H9 (cell line): ENCODE data around the gene OR10J1. TPM values are rescaled to one million over a fixed set of nuclear protein-coding genes. Genes with fewer than 3 reads are reported as not detected.

Experiments
- DNase-seq: peaks from one replicate; pipeline ENCODE4 v3.0.0-alpha.2; 2017
- H2AFZ ChIP-seq: one replicate; pipeline ENCODE4 v1.6.1; 2013; ENCODE audit warnings: mild to moderate bottlenecking, low read length, control low read depth, moderate library complexity
- H2AK5ac ChIP-seq: 2 replicates; pipeline ENCODE4 v1.6.1; 2013; ENCODE audit warnings: low read length, control low read depth, mixed read lengths; ENCODE audit not compliant: insufficient read length
- H2BK120ac ChIP-seq: one replicate; pipeline ENCODE4 v1.6.1; 2013; ENCODE audit warnings: low read depth, mild to moderate bottlenecking, low read length, control low read depth, inconsistent platforms; ENCODE audit not compliant: poor library complexity, severe bottlenecking
- H2BK12ac ChIP-seq: 2 replicates; pipeline ENCODE4 v1.6.1; 2013; ENCODE audit warnings: low read length, control low read depth, mixed read lengths, low read depth; ENCODE audit not compliant: insufficient read length
- H2BK15ac ChIP-seq: 2 replicates; pipeline ENCODE4 v1.6.1; 2013; ENCODE audit warnings: low read depth, low read length, control low read depth
- H2BK20ac ChIP-seq: one replicate; pipeline ENCODE4 v1.6.1; 2013; ENCODE audit warnings: low read depth, mild to moderate bottlenecking, low read length, control low read depth, inconsistent platforms; ENCODE audit not compliant: poor library complexity, severe bottlenecking
- H2BK5ac ChIP-seq: 2 replicates; pipeline ENCODE4 v1.6.1; 2013; ENCODE audit warnings: low read length, control low read depth, mixed read lengths; ENCODE audit not compliant: insufficient read length
- H3K14ac ChIP-seq: 2 replicates; pipeline ENCODE4 v1.6.1; 2013; ENCODE audit warnings: low read length, control low read depth; ENCODE audit not compliant: insufficient read depth
- H3K18ac ChIP-seq: 2 replicates; pipeline ENCODE4 v1.6.1; 2013; ENCODE audit warnings: low read depth, mild to moderate bottlenecking, mixed read lengths, low read length, control low read depth; ENCODE audit not compliant: insufficient read length
- H3K23ac ChIP-seq: 2 replicates; pipeline ENCODE4 v1.6.1; 2013; ENCODE audit warnings: low read length, control low read depth, mixed read lengths, low read depth; ENCODE audit not compliant: insufficient read length
- H3K23me2 ChIP-seq: 2 replicates; pipeline ENCODE4 v1.6.1; 2013; ENCODE audit warnings: low read depth, mild to moderate bottlenecking, mixed read lengths, low read length, control low read depth; ENCODE audit not compliant: insufficient read length, poor library complexity, severe bottlenecking
- H3K27ac ChIP-seq: 2 replicates; pipeline ENCODE4 v1.5.1; 2013; ENCODE audit warnings: low read length, control low read depth, mixed read lengths, low read depth; ENCODE audit not compliant: insufficient read length
- H3K27me3 ChIP-seq: 2 replicates; pipeline ENCODE4 v1.6.1; 2013; ENCODE audit warnings: low read length, control low read depth, inconsistent platforms; ENCODE audit not compliant: insufficient read depth
- H3K4ac ChIP-seq: 2 replicates; pipeline ENCODE4 v1.6.1; 2013; ENCODE audit warnings: low read depth, mild to moderate bottlenecking, control low read depth, inconsistent platforms, low read length, moderate library complexity
- H3K4me1 ChIP-seq: 2 replicates; pipeline ENCODE4 v1.6.1; 2013; ENCODE audit warnings: low read length, control low read depth, inconsistent platforms; ENCODE audit not compliant: insufficient read depth
- H3K4me2 ChIP-seq: 2 replicates; pipeline ENCODE4 v1.6.1; 2013; ENCODE audit warnings: low read length, control low read depth, mixed read lengths; ENCODE audit not compliant: insufficient read length, insufficient read depth
- H3K56ac ChIP-seq: 2 replicates; pipeline ENCODE4 v1.6.1; 2013; ENCODE audit warnings: low read depth, mild to moderate bottlenecking, mixed read lengths, low read length, control low read depth; ENCODE audit not compliant: insufficient read length
- H3K79me1 ChIP-seq: 2 replicates; pipeline ENCODE4 v1.6.1; 2013; ENCODE audit warnings: low read depth, mild to moderate bottlenecking, moderate library complexity, low read length, control low read depth, inconsistent platforms; ENCODE audit not compliant: insufficient read depth, poor library complexity, severe bottlenecking
- H3K79me2 ChIP-seq: 2 replicates; pipeline ENCODE4 v1.6.1; 2013; ENCODE audit warnings: low read length, control low read depth, inconsistent platforms; ENCODE audit not compliant: insufficient read depth
- H3K9ac ChIP-seq: 2 replicates; pipeline ENCODE4 v1.6.1; 2013; ENCODE audit warnings: low read length, control low read depth, mixed read lengths; ENCODE audit not compliant: insufficient read length; ENCODE audit errors: extremely low read depth
- H3K9me3 ChIP-seq: one replicate; pipeline ENCODE4 v1.6.1; 2013; ENCODE audit warnings: low read depth, low read length, inconsistent platforms; ENCODE audit not compliant: control insufficient read depth
- H3T11ph ChIP-seq: one replicate; pipeline ENCODE4 v1.6.1; 2013; ENCODE audit warnings: mild to moderate bottlenecking, low read length, control low read depth, inconsistent platforms
- H4K20me1 ChIP-seq: one replicate; pipeline ENCODE4 v1.6.1; 2013; ENCODE audit not compliant: control insufficient read depth, insufficient read length, insufficient read depth
- H4K5ac ChIP-seq: 2 replicates; pipeline ENCODE4 v1.6.1; 2013; ENCODE audit warnings: low read depth, mild to moderate bottlenecking, mixed read lengths, low read length, control low read depth; ENCODE audit not compliant: insufficient read length
- H4K8ac ChIP-seq: replicated peaks from 2 replicates; pipeline ENCODE4 v1.6.1; 2013; ENCODE audit warnings: low read length, control low read depth, mixed read lengths, low read depth; ENCODE audit not compliant: insufficient read length
- H4K91ac ChIP-seq: 2 replicates; pipeline ENCODE4 v1.6.1; 2013; ENCODE audit warnings: low read depth, mild to moderate bottlenecking, moderate library complexity, mixed read lengths, low read length, control low read depth; ENCODE audit not compliant: insufficient read length
- H3K27ac Mint-ChIP-seq, 3 experiments: 2 replicates in 2 of 3; 3 replicates in 1 of 3; pipeline ENCODE4 v1.8.0; 2020 to 2021; ENCODE audit warnings: mixed read lengths in 3 of 3, mild to moderate bottlenecking in 1 of 3, moderate library complexity in 1 of 3
- H3K27me3 Mint-ChIP-seq: 2 replicates; pipeline ENCODE4 v1.8.0; 2021; ENCODE audit warnings: low read depth, mild to moderate bottlenecking, moderate library complexity, mixed read lengths
- H3K36me3 Mint-ChIP-seq, 3 experiments: 2 replicates in 2 of 3; 3 replicates in 1 of 3; pipeline ENCODE4 v1.8.0; 2020 to 2021; ENCODE audit warnings: low read depth in 3 of 3, mixed read lengths in 3 of 3; ENCODE audit not compliant: insufficient read depth in 1 of 3
- H3K4me1 Mint-ChIP-seq, 2 experiments: 2 replicates each; pipeline ENCODE4 v1.8.0; 2020; ENCODE audit warnings: mixed read lengths in 2 of 2
- H3K4me3 Mint-ChIP-seq, 2 experiments: 2 replicates in 1 of 2; 3 replicates in 1 of 2; pipeline ENCODE4 v1.8.0; 2020 to 2021; ENCODE audit warnings: mild to moderate bottlenecking in 2 of 2, mixed read lengths in 2 of 2, moderate library complexity in 1 of 2
- H3K9me3 Mint-ChIP-seq, 2 experiments: 2 replicates in 1 of 2; 3 replicates in 1 of 2; pipeline ENCODE4 v1.8.0; 2020; ENCODE audit warnings: mild to moderate bottlenecking in 2 of 2, mixed read lengths in 2 of 2, moderate library complexity in 1 of 2
- WGBS: extraction: QIAGEN DNeasy Blood & Tissue Kit; methylation state at CpG from one replicate; pipeline ENCODE4 v1.1.7; 2013; ENCODE audit warnings: missing lambda C conversion rate, low lambda C conversion rate, mixed read lengths; ENCODE audit not compliant: insufficient read length; ENCODE audit errors: extremely low coverage; 5-methylcytosine and 5-hydroxymethylcytosine counted together
- total RNA-seq: library from RNA; stranded (reverse); gene quantifications from 2 replicates; pipeline ENCODE4 v1.2.1, GENCODE V29; 2021
- TF ChIP-seq, protein P1 (sequence below): fragments of 200-600 bp; sonication (generic); conservative IDR thresholded peaks from 3 replicates; pipeline ENCODE4 v1.8.0; 2021; ENCODE audit warnings: antibody characterized with exemption, mild to moderate bottlenecking

The OR10J1 gene
- total RNA-seq, 1 experiment from 2014 or later, result not detected

DNA sequence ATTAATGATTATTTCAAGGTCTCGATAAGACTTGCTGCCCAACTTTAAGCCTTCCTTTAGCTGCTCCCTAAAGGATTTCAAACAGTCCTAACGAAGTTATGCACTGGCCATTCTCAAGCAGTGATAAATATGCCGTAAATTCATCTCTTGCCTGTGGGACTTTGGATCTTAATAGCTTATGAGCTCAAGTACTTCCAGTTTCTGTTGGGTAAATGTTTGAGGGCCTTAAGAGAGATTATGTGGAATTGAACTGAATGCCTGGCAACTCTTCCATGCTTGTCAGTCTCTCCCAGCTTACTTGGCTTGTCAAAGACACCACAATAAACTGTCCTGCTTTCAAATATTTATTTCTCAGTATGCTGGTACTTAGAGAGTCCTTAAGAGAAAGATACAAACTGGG lies 11.0 kb upstream of the OR10J1 start:
- H3K79me2 ChIP-seq, result no peaks in the 10 kb centered on the region
- no peaks in the 10 kb centered on the region for H4K20me1 ChIP-seq
- H3K4me1 ChIP-seq, result no peaks in the 10 kb centered on the region
- H3K9me3 Mint-ChIP-seq, result peaks cover 0 to 39% of the 10 kb centered on the region in 2 experiments; a peak in 2 of 5 replicates
- no peak overlapping the region for H4K91ac ChIP-seq
- H2BK12ac ChIP-seq, result no peak overlapping the region
- H3K23ac ChIP-seq, result no peak overlapping the region
- no peak overlapping the region for H3T11ph ChIP-seq
- H3K56ac ChIP-seq, result no peak overlapping the region
- no peak overlapping the region for H3K4ac ChIP-seq
- no peak for DNase-seq
- no peaks in the 10 kb centered on the region for H3K79me1 ChIP-seq
- H3K27me3 ChIP-seq, result no peaks in the 10 kb centered on the region
- no CpG with 5 or more reads among the region's 3 CpGs for WGBS
- H3K36me3 Mint-ChIP-seq, result peaks cover 0 to 30% (median 0%) of the 10 kb centered on the region in 3 experiments; a peak in 2 of 7 replicates
- no peaks in the 10 kb centered on the region for H3K9me3 ChIP-seq
- no peaks in the 10 kb centered on the region for H3K4me1 Mint-ChIP-seq
- no peaks in the 10 kb centered on the region for H3K23me2 ChIP-seq
- H3K27me3 Mint-ChIP-seq, result peaks cover 2% of the 10 kb centered on the region
- no peak overlapping the region for H2BK15ac ChIP-seq
- no peak overlapping the region for H3K14ac ChIP-seq
- TF ChIP-seq, protein P1, sequence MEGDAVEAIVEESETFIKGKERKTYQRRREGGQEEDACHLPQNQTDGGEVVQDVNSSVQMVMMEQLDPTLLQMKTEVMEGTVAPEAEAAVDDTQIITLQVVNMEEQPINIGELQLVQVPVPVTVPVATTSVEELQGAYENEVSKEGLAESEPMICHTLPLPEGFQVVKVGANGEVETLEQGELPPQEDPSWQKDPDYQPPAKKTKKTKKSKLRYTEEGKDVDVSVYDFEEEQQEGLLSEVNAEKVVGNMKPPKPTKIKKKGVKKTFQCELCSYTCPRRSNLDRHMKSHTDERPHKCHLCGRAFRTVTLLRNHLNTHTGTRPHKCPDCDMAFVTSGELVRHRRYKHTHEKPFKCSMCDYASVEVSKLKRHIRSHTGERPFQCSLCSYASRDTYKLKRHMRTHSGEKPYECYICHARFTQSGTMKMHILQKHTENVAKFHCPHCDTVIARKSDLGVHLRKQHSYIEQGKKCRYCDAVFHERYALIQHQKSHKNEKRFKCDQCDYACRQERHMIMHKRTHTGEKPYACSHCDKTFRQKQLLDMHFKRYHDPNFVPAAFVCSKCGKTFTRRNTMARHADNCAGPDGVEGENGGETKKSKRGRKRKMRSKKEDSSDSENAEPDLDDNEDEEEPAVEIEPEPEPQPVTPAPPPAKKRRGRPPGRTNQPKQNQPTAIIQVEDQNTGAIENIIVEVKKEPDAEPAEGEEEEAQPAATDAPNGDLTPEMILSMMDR, result no peak
- H3K9ac ChIP-seq, result no peak overlapping the region
- no peak overlapping the region for H3K27ac Mint-ChIP-seq
- H3K4me3 Mint-ChIP-seq, result no peak overlapping the region
- H2BK5ac ChIP-seq, result no peak overlapping the region
- H2AK5ac ChIP-seq, result no peak overlapping the region
- H2BK20ac ChIP-seq, result no peak overlapping the region
- H2BK120ac ChIP-seq, result no peak overlapping the region
- H4K5ac ChIP-seq, result no peak overlapping the region
- no peak overlapping the region for H3K4me2 ChIP-seq
- no peak overlapping the region for H4K8ac ChIP-seq
- H3K27ac ChIP-seq, result no peak overlapping the region
- H3K18ac ChIP-seq, result no peak overlapping the region
- H2AFZ ChIP-seq, result no peak overlapping the region
